ENCODE data around the gene EPHX1. TPM values are rescaled to one million over a fixed set of nuclear protein-coding genes. Genes with fewer than 3 reads are reported as not detected.
"Not testable (repeated sequence)": the region's sequence is repeated elsewhere in the genome, so short reads cannot be mapped to it uniquely, and the experiment has no call there.

Gene EPHX1
- total RNA-seq, 1 experiment from 2014 or later, result 18.0 TPM

DNA sequence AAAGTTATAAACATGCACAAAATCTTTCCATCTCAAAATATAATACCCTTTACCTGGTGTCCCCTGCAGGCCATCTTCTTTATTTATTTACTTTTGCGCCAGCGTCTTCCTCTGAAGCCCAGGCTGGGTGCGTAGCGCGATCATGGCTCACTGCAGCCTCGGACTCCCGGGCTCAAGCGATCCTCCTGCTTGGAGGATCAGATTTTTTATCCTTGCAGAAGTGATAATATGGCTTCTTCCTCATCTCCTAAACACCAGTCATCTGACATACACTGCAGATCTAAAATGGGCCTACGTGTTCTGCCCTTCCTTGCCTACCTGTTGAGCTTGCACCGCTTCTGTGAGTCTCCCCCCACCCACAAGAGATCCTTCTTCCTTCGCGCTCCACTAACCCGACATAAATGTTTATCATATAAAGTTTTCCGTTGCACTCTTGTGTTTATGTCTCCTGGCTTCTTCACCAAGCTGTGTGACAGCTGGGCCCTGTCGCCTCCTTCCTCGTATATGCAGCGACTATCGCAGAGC is 32.8 kb upstream of the EPHX1 start:
- no peak for DNase-seq (ENCODE audit: low read depth)

DNA sequence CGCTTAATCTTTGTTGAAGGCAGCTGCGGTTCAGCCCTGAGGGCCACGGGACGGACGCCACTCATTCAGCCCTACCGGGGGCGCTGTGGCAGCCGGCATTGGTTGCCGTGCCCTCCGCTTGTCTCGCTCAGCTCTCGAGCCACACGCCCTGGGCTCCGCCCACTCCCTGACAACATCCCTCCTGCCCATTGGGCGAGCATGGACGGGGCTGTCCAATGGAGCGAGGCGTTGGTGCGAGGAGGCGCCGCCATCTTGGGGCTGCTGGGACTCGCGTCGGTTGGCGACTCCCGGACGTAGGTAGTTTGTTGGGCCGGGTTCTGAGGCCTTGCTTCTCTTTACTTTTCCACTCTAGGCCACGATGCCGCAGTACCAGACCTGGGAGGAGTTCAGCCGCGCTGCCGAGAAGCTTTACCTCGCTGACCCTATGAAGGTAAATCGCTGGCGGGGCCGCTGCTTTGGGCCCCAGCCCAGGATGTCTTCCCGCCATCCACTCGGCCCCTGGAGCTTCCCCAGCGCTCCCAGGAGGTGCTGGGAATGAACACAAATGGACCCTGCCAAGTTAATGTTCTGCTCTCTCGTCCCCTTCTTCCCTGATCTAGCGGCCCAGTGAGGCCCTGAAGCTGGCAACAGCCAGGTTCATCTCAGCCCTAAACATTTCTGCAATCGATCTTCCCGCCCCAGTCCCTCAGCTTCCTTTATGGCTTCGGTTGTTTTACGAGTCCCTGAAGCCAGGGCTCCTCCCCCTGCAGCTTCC is 32.2 kb upstream of the EPHX1 start, which contains the start of gene SRP9:
Gene SRP9, plus strand, starts transcription at position 244 of the 754 bp plus-strand sequence. Its CDS starts 115 bp downstream, at position 359.
- DNase-seq (ENCODE audit: low read depth), result peak; percentile 98

DNA sequence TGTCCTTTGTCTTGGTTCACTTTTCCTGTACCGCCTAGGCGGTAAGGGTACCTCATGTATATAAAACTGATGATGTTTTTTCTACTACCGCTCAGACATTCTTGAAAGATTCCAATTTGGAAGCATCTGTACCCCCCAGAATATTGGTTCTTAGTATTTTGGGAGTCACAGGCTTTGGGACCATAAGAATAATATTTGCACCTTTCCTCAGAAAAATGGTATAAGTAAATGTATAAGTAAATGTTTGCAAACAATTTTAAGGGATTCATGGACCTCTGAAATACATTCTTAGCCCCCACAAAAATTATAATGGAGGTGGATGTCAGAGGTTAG is 31.6 kb upstream of the EPHX1 start:
- no peak for DNase-seq (ENCODE audit: low read depth)

DNA sequence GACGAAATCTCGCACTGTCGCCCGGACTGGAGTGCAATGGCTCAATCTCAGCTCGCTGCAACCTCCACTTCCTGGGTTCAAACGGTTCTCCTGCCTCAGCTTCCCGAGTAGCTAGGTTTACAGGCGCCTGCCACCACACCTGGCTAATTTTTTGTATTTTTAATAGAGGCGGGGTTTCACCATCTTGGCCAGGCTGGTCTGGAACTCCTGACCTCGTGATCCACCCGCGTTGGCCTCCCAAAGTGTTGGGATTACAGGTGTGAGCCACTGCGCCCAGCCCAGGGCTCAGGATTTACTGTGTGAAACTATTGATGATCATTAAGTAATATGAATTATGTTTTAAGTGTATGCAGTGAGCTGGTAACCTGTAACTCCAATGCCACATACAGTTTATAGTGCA is 30.8 kb upstream of the EPHX1 start:
- DNase-seq (ENCODE audit: low read depth), result not testable (repeated sequence)

DNA sequence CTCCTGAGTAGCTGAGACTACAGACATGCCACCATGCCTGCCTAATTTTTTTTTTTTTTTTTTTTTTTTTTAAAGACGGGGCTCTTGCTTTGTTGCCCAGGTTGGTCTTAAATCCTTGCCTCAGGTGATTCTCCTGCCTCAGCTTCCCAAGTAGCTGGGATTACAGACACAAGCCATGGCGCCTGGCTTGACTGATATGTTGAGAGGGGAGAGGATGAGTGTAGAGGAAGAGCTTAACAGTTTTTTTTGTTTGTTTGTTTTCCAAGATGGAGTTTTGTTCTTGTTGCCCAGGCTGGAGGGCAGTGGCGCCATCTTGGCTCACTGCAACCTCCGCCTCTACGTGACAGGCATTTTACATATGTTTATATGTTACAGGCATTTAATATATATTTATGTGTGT is 29.8 kb upstream of the EPHX1 start:
- no peak for DNase-seq (ENCODE audit: low read depth)

DNA sequence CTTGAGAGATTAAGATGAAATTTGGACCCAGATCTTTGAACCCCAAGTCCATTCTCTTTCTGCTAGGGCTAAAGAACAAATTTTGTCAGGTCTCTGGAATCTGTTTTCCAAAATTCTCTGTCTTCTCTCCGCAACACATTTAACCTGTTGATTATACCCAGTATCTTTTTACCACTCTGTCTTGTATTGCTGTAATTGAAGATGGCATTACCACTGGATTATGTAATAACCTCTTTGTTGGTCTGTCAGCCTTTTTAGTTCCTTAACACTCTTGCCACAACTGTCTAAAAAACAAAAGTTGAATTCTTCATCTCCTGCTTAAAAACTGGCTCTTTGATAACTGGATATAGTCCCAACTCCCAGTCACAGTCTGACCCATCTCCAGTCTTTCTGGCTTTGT is 29.3 kb upstream of the EPHX1 start:
- DNase-seq (ENCODE audit: low read depth), result no peak

DNA sequence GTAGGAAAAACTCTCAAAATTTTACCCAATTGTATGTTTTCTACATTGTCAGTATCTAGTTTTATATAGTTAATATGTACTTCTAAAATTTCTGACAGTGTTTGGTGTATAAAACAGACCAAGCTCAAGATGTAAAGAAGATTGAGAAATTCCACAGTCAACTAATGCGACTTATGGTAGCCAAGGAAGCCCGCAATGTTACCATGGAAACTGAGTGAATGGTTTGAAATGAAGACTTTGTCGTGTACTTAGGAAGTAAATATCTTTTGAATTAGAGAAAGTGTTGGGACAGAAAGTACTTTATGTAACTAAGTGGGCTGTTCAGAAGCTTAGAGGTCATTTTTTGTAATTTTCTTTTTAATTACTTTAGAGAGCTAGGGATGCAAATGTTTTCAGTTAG is 20.8 kb upstream of the EPHX1 start:
- DNase-seq (ENCODE audit: low read depth), result not testable (repeated sequence)

DNA sequence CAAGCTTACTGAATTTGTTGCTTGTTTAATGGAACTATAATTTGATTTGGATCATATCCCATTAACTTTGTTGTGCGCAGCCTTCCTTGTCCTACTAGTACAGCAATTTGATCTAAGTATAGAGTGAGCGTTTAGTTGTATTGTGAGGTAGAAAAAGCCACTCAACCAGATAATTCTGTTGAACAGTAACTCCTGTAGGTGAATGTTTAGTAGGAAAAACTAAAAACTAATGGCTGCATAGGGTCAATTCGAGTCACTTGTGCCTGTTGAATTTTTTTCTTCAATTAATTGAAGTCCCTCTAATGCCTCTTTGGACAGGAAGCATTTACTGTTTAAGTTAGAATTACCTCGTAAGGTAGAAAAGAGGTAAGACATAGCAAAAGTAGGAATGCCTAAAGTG is 15.0 kb upstream of the EPHX1 start:
- DNase-seq (ENCODE audit: low read depth), result no peak

DNA sequence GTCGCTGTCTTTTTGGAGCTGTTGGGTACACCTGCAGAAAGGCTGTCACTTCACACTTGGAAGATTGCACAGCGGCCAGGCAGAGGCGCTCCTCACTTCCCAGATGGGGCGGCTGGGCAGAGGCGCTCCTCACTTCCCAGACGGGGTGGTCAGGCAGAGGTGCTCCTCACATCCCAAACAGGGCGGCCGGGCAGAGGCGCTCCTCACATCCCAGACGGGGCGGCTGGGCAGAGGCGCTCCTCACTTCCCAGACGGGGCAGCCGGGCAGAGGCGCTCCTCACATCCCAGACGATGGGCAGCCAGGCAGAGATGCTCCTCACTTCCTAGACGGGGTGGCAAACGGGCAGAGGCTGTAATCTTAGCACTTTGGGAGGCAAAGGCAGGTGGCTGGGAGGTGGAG is 13.8 kb upstream of the EPHX1 start:
- DNase-seq (ENCODE audit: low read depth), result not testable (repeated sequence)

DNA sequence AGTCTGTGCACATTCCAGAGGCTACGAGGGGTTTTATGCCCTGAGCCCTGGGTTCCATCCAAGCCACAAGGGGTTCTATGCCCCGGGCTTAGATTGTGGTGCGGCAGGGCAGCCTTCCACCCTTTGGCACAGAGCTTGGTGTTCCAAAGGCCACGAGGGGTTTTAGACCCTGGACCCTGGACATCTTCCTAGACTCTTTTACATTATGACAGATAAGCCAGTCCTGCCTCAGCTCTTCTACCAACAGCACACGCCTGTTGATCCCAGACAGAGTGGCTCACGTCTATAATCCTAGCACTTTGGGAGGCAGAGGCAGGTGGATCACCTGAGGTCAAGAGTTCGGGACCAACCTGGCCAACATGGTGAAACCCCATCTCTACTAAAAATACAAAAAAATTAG is 8.8 kb upstream of the EPHX1 start:
- DNase-seq (ENCODE audit: low read depth), result not testable (repeated sequence)

DNA sequence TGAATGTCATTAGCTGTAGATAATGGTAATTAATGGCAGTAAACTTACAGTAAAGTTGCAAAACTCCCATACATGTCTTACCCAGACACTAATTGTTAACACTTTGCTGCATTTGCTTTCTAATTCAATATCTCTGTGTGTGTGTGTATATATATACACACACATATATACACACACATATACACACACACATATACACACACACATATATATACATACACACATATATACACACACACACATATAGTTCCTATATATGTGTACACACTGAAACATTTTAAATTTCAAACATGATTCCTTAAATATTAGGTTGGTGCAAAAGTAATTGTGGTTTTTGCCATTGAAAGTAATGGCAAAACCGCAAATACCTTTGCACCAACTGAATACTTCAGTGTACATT is 3.7 kb upstream of the EPHX1 start:
- DNase-seq (ENCODE audit: low read depth), result no peak

DNA sequence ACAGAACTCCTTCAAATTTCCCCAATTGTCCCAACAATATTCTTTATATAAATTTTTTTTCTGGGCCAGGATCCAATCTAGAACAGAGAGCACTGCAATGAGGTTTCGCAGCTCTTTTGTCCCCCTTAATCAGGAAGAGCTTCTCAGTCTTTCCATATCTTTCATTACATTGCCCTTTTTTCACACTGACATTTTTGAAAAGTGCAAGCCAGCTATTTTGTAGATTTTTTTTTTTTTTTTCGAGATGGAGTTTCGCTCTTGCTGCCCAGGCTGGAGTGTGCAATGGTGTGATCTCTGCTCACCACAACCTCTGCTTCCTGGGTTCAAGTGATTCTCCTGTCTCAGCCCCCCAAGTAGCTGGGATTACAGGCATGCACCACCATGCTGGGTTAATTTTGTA is 3.2 kb upstream of the EPHX1 start:
- not testable (repeated sequence) for DNase-seq (ENCODE audit: low read depth)

DNA sequence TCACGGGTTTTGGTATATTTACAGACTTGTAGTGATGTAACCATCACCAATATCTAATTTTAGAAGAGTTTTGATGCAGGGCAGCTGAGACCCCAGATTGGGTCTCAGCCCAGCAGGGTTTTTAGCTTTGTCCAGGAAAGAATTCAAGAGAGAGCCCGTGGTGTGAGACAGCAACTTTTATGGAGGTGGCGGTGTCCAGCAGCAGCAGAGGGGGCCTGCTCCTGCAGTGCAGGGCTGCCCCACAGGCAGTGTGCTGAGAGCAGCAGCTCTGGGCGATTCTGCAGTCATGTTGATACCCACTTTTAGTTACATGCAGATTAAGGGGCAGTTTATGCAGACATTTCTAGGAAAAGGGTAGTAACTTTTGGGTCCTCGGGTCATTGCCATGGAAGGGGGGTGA is 1.8 kb upstream of the EPHX1 start:
- DNase-seq (ENCODE audit: low read depth), result no peak

DNA sequence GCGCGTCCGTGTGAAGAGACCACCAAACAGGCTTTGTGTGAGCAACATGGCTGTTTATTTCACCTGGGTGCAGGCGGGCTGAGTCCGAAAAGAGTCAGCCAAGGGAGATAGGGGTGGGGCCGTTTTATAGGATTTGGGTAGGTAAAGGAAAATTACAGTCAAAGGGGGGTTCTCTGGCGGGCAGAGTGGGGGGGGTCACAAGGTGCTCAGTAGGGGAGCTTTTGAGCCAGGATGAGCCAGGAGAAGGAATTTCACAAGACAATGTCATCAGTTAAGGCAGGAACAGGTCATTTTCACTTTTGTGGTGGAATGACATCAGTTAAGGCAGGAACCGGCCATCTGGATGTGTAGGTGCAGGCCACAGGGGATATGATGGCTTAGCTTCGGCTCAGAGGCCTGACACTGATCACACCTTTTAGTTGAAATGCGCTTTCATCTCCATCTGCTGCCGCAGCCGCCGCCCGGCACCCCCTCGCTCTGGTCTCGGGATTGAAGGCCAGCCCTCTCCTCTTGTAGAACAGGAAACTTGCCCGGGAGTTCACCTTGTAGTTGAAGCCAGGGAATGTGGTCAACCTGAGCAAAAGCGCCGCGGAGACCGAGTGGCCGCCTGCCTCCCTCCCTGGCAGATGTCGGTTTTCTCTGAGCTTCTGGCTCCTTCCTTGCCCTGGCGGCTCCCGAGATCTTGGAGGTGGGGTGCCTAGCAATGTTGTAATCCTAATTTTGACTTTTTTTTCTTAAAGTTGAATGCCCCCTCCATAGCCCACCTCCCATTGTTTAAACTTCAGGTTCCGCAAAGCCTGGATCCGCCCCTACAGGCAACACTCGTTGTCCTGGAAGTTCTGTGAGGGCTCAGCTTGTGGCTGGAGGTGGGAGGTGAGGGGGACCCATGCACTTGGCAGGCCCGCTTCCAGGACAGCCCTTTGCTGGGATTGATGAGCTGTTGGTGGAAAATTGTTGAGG is 935 bp downstream of the EPHX1 start:
- not testable (repeated sequence) for DNase-seq (ENCODE audit: low read depth)

DNA sequence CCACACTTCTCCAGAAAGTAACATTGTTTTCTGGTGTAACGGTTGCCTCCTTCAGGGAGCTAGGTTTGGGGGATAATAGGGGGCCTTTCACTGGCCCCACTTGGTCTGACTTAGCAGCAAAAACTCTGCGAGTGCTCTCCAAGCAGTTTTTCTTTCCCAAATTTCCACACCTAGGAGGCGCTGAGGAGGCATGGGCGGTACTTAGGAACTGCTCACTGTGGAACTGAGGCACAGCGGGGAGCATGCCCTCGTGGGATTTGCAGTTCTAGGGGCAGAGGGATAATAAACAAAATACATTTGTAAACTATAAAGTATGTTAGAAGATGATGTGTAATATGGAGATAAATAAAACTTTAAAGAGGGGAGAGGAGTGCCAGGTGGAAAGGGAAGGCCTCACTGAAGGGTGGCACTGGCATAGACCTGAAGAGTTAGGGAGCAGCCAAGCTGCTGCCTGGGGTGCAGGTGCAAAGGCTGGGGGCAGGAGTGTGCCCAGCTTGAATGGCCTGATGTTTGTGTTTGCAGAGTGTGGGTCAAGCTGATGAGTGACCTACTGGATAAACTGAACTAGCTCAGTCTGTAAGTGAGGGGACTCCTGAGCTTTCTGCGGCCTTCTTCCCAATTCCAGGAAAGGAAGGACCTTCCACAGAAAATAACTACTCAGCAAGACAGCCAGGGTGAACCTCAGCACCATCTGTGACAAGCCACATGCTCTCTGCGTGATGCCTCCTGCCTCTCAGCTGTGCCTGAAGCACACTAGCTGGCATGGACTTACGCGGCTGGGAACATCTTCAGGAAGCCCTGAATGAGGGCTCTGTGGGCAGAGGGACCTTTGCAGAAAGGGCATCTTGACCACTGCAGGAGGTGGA is 1.9 kb downstream of the EPHX1 start:
- no peak for DNase-seq (ENCODE audit: low read depth)

DNA sequence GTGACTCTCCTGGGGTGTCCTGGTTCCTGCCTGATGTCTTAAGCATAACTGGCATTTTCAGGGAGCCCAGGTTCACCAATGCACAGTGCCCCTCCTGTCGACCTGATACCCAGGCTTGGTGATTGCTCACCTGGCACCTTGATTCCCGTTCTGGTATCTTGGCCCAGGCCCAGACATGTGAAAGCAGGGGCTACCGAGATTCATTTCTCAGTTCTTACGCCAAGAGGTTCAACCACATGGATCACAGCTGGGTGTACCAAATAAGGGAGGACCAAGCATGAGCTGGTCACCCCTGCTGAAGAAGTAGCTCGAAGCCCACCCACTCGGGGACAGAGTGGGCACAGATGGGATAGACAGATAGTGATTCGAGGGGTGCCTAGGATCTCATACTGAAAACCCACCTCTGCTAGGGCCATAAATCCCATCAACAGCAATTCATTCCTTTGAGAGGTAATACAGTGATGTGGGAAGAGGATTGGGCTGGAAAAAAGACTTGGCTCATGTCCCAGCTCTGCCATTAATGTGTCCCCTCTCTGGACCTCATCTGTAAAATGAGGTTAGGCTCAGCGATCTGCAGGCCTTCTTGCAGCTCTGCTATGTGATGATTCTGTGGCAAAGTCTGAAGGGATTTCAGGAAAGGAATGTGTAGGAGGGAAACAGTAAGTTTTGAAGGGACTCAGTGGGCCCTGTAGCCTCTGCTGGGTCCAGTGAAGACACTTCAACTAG is 2.7 kb downstream of the EPHX1 start:
- DNase-seq (ENCODE audit: low read depth), result no peak

DNA sequence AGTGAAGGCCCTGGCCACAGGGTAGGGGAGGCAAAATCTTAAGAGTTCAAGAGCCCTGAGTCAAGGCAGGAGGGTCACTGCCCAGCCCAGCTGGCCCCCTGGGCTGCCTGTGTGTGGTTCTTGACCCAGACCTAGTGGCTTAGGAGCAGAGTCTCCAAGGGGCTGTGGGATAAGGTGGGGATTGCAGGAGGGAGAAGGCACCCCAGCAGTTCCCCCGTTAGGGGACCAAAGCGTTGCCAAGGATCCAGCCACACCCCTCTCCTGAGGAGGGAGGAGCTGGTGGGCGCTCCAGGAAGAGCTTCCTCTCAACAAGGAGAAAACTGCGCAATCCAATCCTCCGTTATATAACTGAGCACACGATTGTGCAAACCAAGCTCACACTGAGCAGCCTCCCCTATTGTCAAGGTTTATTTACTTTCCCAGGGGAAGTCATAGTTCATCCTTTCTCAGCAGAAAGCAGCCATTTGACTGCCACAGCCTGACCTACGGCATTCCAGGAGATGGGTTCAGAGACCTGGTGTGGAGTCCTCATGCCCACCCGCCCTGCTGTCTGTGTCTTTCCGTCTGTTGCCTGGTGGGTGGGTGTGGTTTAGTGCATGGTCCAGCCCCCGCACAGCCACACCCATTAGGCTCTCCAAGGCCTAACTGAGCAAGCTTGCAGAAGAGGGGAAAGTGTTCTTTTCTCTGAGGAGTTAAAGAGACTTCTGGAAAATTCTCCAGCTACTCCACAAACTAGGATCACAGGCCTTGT is 3.5 kb downstream of the EPHX1 start:
- DNase-seq (ENCODE audit: low read depth), result no peak

DNA sequence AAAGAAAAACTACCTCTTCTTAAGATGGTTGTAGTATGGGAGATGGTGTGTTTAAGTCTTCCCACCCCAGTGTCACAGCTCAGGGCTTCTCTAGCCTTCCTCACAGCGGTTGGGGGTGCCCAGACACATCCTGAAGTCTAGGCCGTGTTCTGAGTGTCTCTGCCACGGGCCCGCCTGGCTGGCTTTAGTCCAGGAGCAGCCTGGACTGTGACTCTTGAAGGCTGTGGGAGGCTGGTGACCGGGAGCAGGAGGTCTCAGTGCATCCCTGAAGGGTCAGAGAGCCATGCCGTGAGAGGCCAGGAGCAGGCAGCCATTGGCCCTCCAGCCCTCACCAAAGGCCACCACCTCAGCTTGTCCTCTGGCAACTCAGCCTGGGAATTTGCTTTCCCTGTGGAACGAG is 4.5 kb downstream of the EPHX1 start:
- DNase-seq (ENCODE audit: low read depth), result no peak

DNA sequence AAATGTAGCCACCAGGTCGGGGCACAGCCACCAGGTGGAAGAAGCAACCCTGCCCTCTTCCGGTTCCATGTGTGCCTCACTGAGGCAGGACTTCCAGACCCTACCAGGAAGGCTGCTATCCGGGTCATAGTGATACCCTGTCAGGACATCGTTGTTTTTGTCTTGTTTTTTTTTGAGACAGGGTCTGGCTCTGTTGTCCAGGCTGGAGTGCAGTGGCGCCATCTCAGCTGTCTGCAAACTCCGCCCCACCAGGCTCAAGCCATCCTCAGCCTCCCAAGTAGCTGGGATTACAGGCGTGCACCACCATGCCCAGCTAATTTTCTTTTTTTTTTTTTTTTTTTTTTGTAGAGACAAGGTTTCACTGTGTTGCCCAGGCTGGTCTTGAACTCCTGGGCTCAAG is 5.2 kb downstream of the EPHX1 start:
- not testable (repeated sequence) for DNase-seq (ENCODE audit: low read depth)

DNA sequence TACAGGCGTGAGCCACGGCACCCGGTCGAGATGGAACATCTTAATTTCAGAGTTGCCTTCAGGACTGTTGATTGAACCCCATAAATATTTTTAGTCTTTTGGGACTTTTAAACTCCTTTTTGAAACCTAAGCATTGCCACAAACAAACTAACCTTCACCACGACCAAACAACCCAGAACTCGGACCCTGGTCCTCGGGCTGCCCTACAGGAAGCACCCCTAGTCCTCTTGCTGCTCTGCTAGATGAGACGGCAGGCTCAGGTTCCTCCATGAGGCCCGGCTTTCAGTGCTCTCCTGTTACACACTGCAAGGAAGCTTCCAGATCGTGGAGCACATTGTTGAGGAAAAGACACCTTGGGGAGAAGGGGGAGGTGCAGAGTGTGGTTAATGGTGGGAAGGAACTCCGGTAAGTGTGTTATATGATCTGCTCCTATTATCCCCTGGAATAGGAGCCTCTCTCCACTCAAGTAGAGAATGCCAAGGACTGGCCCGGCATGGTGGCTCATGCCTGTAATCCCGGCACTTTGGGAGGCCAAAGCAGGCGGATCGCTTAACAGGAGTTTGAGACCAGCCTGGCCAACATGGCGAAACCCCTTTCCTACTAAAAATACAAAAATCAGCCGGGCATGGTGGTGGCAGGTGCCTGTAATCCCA is 5.7 kb downstream of the EPHX1 start:
- DNase-seq (ENCODE audit: low read depth), result no peak
